SK-N-SH treated with all-trans-retinoic acid at 6 μM for 48 hours (cell line): ENCODE results near the gene LARP4B.

Experiments used
- ATAC-seq: fragments of 200-7000 bp; cut with Tn5 transposase; 3 replicates; pipeline ENCODE4 v1.9.1; 2020; ENCODE audit warnings: mild to moderate bottlenecking, moderate library complexity
- CREB5 ChIP-seq: fragments of 250-450 bp; sonication (Bioruptor Pico); IDR thresholded peaks from 2 replicates; pipeline ENCODE4 v1.5.1; 2020; ENCODE audit warnings: low read depth, mild to moderate bottlenecking, moderate library complexity
- CSDC2 ChIP-seq: fragments of 250-450 bp; sonication (Bioruptor Pico); IDR thresholded peaks from 2 replicates; pipeline ENCODE4 v1.5.0; 2020; ENCODE audit warnings: mild to moderate bottlenecking, moderate library complexity
- ESRRG ChIP-seq: fragments of 250-450 bp; sonication (Bioruptor Pico); IDR thresholded peaks from 2 replicates; pipeline ENCODE4 v1.6.1; 2021; ENCODE audit warnings: mild to moderate bottlenecking
- GLIS3 ChIP-seq: fragments of 250-450 bp; sonication (Bioruptor Pico); IDR thresholded peaks from 2 replicates; pipeline ENCODE4 v1.5.0; 2020; ENCODE audit warnings: mild to moderate bottlenecking, moderate library complexity
- ISL1 ChIP-seq: fragments of 250-450 bp; sonication (Bioruptor Pico); IDR thresholded peaks from 2 replicates; pipeline ENCODE4 v2.1.2; 2022; ENCODE audit warnings: mild to moderate bottlenecking, moderate library complexity
- POU6F1 ChIP-seq: fragments of 250-450 bp; sonication (Bioruptor Pico); IDR thresholded peaks from 2 replicates; pipeline ENCODE4 v1.8.0; 2021; ENCODE audit warnings: low read depth, mild to moderate bottlenecking, moderate library complexity, borderline replicate concordance
- SNAI2 ChIP-seq: fragments of 250-450 bp; sonication (Bioruptor Pico); IDR thresholded peaks from 2 replicates; pipeline ENCODE4 v1.5.0; 2020; ENCODE audit warnings: mild to moderate bottlenecking, moderate library complexity
- TCF4 ChIP-seq: fragments of 250-450 bp; sonication (Bioruptor Pico); IDR thresholded peaks from 2 replicates; pipeline ENCODE4 v1.8.0; 2021; ENCODE audit warnings: mild to moderate bottlenecking, moderate library complexity, borderline replicate concordance
- TSHZ2 ChIP-seq: fragments of 250-450 bp; sonication (Bioruptor Pico); IDR thresholded peaks from 2 replicates; pipeline ENCODE4 v1.5.0; 2020; ENCODE audit warnings: mild to moderate bottlenecking, moderate library complexity
- ZC3H10 ChIP-seq: fragments of 250-450 bp; sonication (Bioruptor Pico); IDR thresholded peaks from 2 replicates; pipeline ENCODE4 v1.5.1; 2021; ENCODE audit warnings: mild to moderate bottlenecking, moderate library complexity
- ZFP3 ChIP-seq: fragments of 250-450 bp; sonication (Bioruptor Pico); IDR thresholded peaks from 2 replicates; pipeline ENCODE4 v1.5.0; 2020; ENCODE audit warnings: mild to moderate bottlenecking, moderate library complexity
- ZFP30 ChIP-seq: fragments of 450-650 bp; formaldehyde crosslinking; IDR thresholded peaks from 2 replicates; pipeline ENCODE4 v1.5.0; 2022; ENCODE audit warnings: mild to moderate bottlenecking, moderate library complexity
- ZNF565 ChIP-seq: fragments of 450-650 bp; formaldehyde crosslinking; conservative IDR thresholded peaks from 2 replicates; pipeline ENCODE4 v1.5.0; 2020; ENCODE audit warnings: low read depth, mild to moderate bottlenecking, moderate library complexity
- ZNF70 ChIP-seq: fragments of 450-650 bp; formaldehyde crosslinking; IDR thresholded peaks from 2 replicates; pipeline ENCODE4 v1.5.0; 2020; ENCODE audit warnings: mild to moderate bottlenecking, moderate library complexity
- ZNF8 ChIP-seq: fragments of 450-650 bp; formaldehyde crosslinking; IDR thresholded peaks from 2 replicates; pipeline ENCODE4 v1.5.0; 2020; ENCODE audit warnings: mild to moderate bottlenecking, moderate library complexity

The LARP4B gene

GRCh38 chr10:970311-971149 lies 39.0 kb upstream of the LARP4B start:
- peak; percentile 89 for ATAC-seq
- TF ChIP-seq TSHZ2 (CRISPR knock-in tag) (peak; percentile 26; the same call in 1 of the 2 replicates), ZNF70 (CRISPR knock-in tag) (no peak)

GRCh38 chr10:969473-970150 lies 38.1 kb upstream of the LARP4B start:
- TF ChIP-seq TSHZ2 (CRISPR knock-in tag) (no peak), ZNF8 (no peak), ISL1 (CRISPR knock-in tag) (no peak), ZFP30 (CRISPR knock-in tag) (no peak), ESRRG (CRISPR knock-in tag) (no peak), GLIS3 (CRISPR knock-in tag) (no peak), ZC3H10 (no peak), SNAI2 (CRISPR knock-in tag) (no peak), TCF4 (CRISPR knock-in tag) (no peak), ZNF565 (CRISPR knock-in tag) (no peak)
- ATAC-seq = no peak

- no peak for ATAC-seq
Measured at GRCh38 chr10:968546-969199, 37.2 kb upstream of the LARP4B start.

More at GRCh38 chr10:968546-969199, 37.2 kb upstream of the LARP4B start:
- TF ChIP-seq CREB5 (CRISPR knock-in tag) = no peak
- no peak for TF ChIP-seq ISL1 (CRISPR knock-in tag)
- TF ChIP-seq POU6F1 (CRISPR knock-in tag) = no peak
- TF ChIP-seq ZFP3 (CRISPR knock-in tag) = no peak
- no peak for TF ChIP-seq ESRRG (CRISPR knock-in tag)
- TF ChIP-seq CSDC2 = no peak
- no peak for TF ChIP-seq ZNF70 (CRISPR knock-in tag)
- TF ChIP-seq TSHZ2 (CRISPR knock-in tag) = no peak
